Ecto neural progenitor cell (in vitro differentiated cells): ENCODE measurements around the gene C1GALT1.
"Not testable (repeated sequence)": the region's sequence is repeated elsewhere in the genome, so short reads cannot be mapped to it uniquely, and the experiment has no call there.

ENCODE experiments used
- DNase-seq: peaks from one replicate; pipeline ENCODE4 v3.0.0-alpha.2; 2018; ENCODE audit warnings: low spot score

Gene C1GALT1

GRCh38 chr7:7169296-7169695 is 13.0 kb upstream of the C1GALT1 start:
- no peak for DNase-seq

DNA sequence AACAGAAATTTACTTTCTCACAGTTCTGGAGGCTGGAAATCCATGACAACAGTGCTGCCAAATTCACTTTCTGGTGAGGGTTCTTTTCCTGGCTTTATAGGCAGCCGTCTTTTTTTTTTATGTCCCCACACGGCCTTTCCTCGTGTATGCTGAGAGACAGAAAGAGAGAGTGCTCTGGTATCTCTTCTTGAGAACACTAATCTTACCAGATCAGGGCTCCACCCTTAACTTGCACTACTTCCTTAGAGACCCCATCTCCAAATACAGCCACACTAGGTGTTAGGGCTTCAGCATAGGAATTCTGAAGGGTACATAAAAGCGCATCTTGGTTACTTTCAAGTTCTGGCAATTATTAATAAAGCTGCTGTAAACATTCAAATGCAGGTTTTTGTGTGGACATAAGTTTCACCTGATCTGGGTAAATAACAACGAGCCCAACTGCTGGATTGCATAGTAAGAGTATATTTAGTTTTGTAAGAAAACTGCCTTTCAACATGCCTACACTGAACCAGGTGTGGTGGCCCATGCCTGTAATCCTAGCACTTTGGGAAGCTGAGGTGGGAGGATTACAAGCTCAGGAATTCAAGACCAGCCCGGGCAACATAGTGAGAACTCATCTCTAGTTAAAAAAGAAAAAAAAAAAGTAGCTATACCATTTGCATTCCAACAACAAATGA is 8.2 kb upstream of the C1GALT1 start:
- DNase-seq, result no peak

GRCh38 chr7:7175075-7175695 is 7.2 kb upstream of the C1GALT1 start:
- DNase-seq, result no peak

DNA sequence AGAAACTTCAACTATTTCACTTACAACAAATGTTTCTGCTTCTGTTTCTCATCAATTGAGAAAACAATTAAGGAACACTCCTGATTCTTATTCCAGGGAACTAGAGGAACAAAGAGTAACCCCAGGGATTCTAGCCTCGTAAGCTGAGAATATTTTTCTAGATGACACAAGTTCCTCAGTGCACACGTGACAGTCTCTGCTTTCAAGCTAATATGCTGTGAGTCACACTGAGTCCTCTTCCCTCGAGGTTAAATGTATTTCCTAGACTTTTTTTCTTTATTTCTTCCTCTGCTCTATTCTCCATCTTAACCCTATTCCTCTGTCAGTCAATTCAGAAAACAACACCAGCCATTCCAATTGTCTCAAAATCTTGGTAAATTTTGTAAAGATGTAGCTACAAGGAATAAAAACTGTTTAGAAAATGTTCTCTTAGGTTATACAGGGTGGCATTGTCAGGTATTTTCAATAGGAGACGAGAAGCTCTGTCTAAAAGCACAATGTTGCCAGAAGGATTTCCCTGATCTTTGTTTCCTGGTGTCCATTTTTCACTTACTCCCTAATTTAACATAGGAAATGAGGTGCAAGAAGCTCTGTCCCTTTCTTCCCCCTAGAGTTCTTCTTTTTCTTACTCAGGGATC is 5.8 kb upstream of the C1GALT1 start:
- no peak for DNase-seq

DNA sequence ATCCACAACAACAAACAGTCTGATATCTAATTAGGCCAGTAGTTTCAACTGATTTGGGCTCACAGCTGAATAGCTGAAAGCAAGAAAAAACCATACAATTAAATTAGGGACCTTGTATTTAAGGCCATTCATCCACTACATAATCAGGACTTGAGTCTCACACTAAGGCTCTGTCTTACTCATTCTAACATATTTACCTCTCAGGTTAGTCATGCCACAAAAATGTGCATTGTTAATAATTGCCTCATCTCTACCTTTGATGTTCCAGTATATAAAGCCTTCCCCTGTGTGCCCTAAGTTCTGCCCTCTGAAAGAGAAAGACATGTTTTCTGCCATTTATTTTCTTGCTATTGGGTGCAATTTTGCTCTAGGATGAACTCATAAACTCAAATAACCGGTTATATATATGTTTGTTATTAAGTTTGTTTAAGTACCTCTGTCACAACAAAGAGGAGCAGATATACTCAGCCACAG is 5.3 kb upstream of the C1GALT1 start:
- DNase-seq, result no peak

- DNase-seq, result no peak
Observed at GRCh38 chr7:7178081-7178480, 4.3 kb upstream of the C1GALT1 start.

DNA sequence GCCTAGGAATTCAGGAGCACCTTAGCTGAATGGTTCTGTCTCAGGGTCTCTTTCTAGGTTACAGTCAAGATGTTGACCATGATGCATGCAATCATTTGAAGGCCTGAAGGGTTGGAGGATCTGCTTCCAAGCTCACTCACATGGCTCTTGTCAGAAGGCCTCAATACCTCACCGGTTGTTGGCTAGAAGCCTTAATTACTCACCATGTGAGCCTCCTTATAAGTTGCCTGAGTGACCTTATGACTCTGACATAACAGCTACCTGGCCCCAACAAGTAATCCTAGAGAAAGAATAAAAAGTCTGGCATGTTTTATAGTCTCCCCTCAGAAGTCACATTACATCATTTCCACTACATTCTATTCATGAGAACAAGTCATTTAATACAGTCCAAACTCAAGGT is 3.4 kb upstream of the C1GALT1 start:
- DNase-seq, result no peak

DNA sequence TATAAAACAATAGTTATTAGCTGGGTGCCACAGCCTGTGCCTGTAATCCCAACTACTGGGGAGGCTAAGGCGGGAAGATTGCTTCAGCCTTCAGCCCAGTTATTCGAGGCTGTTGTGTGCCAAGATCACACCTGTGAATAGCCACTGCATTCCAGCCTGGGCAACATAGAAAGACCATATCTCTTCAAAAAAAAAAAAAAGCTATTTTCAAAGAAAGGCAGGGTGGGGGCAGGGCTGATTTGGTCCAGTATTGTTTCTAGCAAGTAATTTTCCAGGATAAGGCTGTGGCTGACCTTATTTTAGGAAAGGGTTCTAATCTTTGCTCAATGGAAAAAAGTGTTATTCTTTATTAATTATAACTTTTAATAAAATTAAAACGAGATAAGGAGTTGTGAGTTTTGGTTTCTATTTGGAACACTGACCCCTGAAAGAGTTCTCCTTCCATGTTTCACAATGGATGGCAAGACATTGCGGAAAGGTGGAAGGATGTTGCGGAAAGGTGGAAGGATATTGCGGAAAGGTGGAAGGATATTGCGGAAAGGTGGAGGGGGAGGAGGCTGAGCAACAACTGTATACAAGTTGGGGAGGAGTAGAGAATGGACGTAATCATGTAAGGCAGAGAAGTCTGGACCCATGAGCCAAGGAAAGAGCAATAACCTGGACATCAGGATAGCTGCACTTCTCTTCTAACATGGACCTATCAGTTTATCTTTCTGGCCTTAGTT is 1.5 kb upstream of the C1GALT1 start:
- DNase-seq, result no peak

DNA sequence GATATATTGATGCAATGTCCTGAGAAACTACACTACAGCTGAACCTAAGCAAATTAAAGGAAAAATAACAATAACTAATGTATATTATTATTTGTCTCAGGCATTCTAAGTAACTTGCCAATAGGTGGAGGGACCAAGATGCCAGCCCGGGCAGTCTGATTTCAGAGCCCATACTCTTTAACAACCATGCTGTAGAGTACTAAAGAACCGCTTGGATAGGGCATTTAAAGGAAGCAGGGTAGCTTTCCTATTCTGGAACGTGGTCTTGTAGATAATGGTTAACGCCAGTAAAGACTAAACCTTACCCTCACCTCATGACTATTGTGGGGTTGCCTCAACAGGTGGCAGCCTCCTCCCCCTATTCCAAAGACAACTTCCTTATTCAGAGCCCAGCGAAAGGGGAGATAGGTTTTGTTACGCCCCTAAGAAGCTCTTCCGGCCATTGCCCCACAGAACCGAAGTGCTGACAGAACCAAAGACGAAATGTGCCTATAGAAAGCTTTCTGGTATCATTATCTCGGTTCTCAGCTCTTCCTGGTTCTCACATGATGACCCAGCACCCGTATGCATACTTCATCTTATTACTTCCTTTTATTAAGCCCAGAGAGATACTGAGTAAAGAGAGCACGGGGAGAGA is 707 bp upstream of the C1GALT1 start:
- no peak for DNase-seq

DNA sequence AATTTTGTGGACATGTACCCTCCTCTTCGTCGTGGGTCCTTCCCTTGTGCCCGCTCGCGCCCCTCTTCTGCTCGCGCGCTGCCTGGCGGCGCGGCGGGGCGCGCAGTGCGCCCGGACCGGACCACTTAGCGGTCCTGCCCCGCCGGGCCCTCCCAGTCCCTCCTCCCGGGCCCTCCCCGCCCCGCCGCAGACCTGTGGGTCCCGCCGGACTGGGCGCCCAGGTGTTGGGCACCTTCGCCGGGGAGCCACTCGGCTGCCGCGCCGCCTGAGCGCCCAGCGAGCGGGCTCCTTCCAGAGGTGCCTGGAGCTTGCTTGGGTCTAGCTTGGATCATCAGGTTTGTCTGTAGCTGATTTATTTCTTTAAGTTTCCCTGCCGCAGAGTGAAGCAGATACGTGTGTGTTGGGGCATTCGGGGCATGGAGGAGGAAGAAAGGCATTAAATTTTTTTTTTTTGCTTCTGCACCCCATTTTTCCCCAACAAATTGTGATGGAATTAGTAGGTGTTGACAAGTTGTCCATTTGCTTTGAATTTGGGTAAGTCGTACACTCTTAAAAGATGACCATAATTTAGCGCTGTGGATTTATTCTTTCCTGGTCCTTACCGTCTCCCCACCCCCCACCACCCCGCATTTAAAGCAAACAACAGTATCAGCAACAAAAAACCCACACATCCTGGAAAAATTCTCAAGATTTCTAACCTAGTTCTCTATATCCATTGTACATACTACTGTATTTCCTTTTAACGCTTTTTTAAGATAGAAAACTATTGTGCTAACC is 905 bp downstream of the C1GALT1 start:
- DNase-seq, result no peak

DNA sequence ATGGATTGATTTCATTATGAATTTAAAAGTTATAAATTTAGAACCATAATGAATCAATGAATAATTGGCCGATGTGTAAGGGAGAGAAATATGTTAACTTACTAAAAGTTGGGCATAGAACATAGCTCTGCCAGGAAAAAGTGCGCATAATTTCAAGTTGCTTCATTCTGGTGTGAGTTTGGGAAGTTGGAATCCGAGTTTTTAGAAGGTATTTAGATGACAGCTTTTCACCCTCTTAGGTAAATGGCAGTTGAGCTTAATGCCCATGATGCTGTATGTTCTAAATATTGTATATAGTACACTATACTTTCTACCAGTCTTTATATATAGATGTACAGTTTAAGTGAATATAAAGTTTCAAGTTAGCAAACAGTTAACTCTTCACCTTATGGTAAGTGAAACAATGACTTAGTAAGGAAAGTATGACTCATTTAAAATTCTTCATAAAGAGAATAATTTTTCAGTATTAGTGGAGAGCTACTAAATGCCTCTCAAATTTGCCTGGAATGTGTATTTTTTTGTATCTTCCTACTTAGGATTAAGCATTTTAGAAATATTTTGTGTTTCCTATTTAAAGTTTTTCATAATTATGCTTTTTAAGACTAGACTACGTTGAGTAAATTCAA is 1.6 kb downstream of the C1GALT1 start:
- DNase-seq, result no peak

GRCh38 chr7:7185371-7185989 is 3.1 kb downstream of the C1GALT1 start:
- DNase-seq, result no peak

DNA sequence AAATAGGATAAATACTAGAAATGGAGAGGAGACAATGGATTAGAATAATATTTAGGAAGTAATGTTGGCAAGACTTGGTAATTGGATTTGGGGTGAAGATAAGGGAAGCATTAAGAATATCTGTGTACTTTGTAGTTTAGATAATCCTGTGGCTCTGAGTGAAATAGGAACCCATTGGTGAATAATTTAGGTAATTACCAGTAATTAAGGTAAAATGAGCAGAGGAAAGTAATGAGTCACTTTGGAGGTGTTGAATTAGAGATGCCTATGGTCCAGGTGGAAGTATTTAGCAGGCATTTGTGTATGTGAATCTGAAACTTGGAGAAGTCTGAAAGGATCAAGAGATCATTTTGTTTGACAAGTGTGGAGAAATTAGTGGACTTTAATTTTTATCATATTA is 5.7 kb downstream of the C1GALT1 start:
- DNase-seq, result no peak

GRCh38 chr7:7188742-7189141 is 6.4 kb downstream of the C1GALT1 start:
- no peak for DNase-seq

- DNase-seq, result no peak
Observed at GRCh38 chr7:7190142-7190541, 7.8 kb downstream of the C1GALT1 start.

- DNase-seq, result no peak
Observed at GRCh38 chr7:7191137-7191536, 8.8 kb downstream of the C1GALT1 start.

DNA sequence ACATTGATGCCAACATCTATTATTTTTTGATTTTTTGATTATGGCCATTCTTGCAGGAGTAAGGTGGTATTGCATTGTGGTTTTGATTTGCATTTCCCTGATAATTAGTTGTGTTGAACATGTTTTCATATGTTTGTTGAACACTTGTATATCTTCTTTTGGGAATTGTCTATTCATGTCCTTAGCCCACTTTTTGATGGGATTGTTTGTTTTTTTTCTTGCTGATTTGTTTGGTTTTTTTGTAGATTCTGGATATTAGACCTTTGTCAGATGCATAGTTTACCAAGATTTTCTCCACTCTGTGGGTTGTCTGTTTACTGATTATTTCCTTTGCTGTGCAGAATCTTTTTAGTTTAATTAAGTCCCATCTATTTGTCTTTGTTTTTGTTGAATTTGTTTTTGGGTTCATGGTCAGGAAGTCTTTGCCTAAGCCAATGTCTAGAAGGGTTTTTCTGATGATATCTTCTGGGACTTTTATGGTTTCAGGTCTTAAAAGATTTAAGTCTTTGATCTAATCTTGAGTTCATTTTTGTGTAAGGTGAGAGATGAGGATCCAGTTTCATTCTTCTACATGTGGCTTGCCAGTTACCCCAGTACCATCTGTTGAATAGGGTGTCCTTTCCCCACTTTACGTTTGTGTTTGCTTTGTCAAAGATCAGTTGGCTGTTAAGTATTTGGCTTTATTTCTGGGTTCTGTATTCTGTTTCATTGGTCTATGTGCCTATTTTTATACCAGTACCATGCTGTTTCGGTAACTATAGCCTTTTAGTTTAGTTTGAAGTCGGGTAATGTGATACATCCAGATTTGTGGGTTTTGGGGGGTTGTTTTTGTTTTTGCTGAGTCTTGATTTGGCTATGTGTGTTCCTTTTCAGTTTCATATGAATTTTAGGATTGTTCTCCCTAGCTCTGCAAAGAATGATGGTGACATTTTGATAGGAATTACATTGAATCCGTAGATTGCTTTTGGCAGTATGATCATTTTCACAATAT is 10.7 kb downstream of the C1GALT1 start:
- not testable (repeated sequence) for DNase-seq

DNA sequence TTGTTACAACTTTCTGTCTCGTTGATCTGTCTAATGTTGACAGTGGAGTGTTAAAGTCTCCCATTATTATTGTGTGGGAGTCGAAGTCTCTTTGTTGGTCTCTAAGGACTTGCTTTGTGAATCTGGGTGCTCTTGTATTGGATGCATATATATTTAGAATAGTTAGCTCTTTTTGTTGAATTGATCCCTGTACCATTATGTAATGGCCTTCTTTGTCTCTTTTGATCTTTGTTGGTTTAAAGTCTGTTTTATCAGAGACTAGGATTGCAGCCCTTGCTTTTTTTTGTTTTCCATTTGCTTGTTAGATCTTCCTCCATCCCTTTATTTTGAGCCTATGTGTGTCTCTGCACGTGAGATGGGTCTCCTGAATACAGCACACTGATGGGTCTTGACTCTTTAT is 17.2 kb downstream of the C1GALT1 start:
- DNase-seq, result not testable (repeated sequence)

DNA sequence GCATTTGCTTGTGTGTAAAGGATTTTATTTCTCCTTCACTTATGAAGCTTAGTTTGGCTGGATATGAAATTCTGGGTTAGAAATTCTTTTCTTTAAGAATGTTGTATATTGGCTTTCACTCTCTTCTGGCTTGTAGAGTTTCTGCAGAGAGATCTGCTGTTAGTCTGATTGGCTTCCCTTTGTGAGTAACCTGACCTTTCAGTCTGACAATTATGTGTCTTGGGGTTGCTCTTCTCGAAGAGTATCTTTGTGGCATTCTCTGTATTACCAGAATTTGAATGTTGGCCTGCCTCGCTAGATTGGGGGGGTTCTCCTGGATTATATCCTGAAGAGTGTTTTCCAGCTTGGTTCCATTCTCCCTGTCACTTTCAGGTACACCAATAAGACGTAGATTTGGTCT is 17.9 kb downstream of the C1GALT1 start:
- not testable (repeated sequence) for DNase-seq
